ENCODE data around the gene FAM156B. TPM values are rescaled to one million over a fixed set of nuclear protein-coding genes. Genes with fewer than 3 reads are reported as not detected.
"Not testable (repeated sequence)": the region's sequence is repeated elsewhere in the genome, so short reads cannot be mapped to it uniquely, and the experiment has no call there.

FAM156B gene
- 10 to 100 TPM; 14.3 to 31.3 TPM for polyA plus RNA-seq

- H3K27me3 ChIP-seq (ENCODE audit: control insufficient read depth in 1 of 2, insufficient read depth in 2 of 2, low read length in 2 of 2); H3K36me3 ChIP-seq (ENCODE audit: control insufficient read depth in 2 of 2, insufficient read depth in 2 of 2, low read length in 1 of 2); H3K9me3 ChIP-seq (ENCODE audit: control insufficient read depth in 2 of 2, insufficient read depth in 1 of 2, low read depth in 1 of 2, low read length in 1 of 2); H3K27ac ChIP-seq (ENCODE audit: low read depth in 2 of 2, low read length in 1 of 2); H3K4me1 ChIP-seq (ENCODE audit: control insufficient read depth in 2 of 2, insufficient read depth in 2 of 2, low read length in 1 of 2); H3K4me3 ChIP-seq (ENCODE audit: low read depth in 1 of 2, low read length in 2 of 2): not testable (repeated sequence)
- no CpG with 5 or more reads among the region's 92 CpGs for WGBS, 2 donors
Observed at GRCh38 chrX:52896855-52897709, at the start of gene FAM156B. Gene FAM156B (plus strand): TSS chrX:52897330. CDS start chrX:52907226, 9,896 bp downstream.

- Histone ChIP-seq H3K4me1 (ENCODE audit: control insufficient read depth in 2 of 2, insufficient read depth in 2 of 2, low read length in 1 of 2) (no peaks in the 10 kb centered on the region), H3K36me3 (ENCODE audit: control insufficient read depth in 2 of 2, insufficient read depth in 2 of 2, low read length in 1 of 2) (no peaks in the 10 kb centered on the region), H3K4me3 (ENCODE audit: low read depth in 1 of 2, low read length in 2 of 2) (no peak overlapping the region), H3K27ac (ENCODE audit: low read depth in 2 of 2, low read length in 1 of 2) (no peak overlapping the region), H3K27me3 (ENCODE audit: control insufficient read depth in 1 of 2, insufficient read depth in 2 of 2, low read length in 2 of 2) (peaks cover 0 to 14% of the 10 kb centered on the region in 2 donors), H3K9me3 (ENCODE audit: control insufficient read depth in 2 of 2, insufficient read depth in 1 of 2, low read depth in 1 of 2, low read length in 1 of 2) (peaks cover 0 to 5% of the 10 kb centered on the region in 2 donors)
- 76 to 82% methylated on average over 9 of the region's 9 CpGs for WGBS, 2 donors
Observed at GRCh38 chrX:52852110-52852860, 44.8 kb upstream of the FAM156B start.

GRCh38 chrX:52856991-52857525 is 40.1 kb upstream of the FAM156B start:
- not testable (repeated sequence) for H3K27me3 ChIP-seq (ENCODE audit: control insufficient read depth in 1 of 2, insufficient read depth in 2 of 2, low read length in 2 of 2); H3K4me1 ChIP-seq (ENCODE audit: control insufficient read depth in 2 of 2, insufficient read depth in 2 of 2, low read length in 1 of 2); H3K36me3 ChIP-seq (ENCODE audit: control insufficient read depth in 2 of 2, insufficient read depth in 2 of 2, low read length in 1 of 2); H3K27ac ChIP-seq (ENCODE audit: low read depth in 2 of 2, low read length in 1 of 2); H3K9me3 ChIP-seq (ENCODE audit: control insufficient read depth in 2 of 2, insufficient read depth in 1 of 2, low read depth in 1 of 2, low read length in 1 of 2); H3K4me3 ChIP-seq (ENCODE audit: low read depth in 1 of 2, low read length in 2 of 2)
- 45 to 46% methylated on average over 4 of the region's 4 CpGs for WGBS, 2 donors

GRCh38 chrX:52865343-52865998 is 31.7 kb upstream of the FAM156B start:
- Histone ChIP-seq H3K4me1 (ENCODE audit: control insufficient read depth in 2 of 2, insufficient read depth in 2 of 2, low read length in 1 of 2) (no peaks in the 10 kb centered on the region), H3K27ac (ENCODE audit: low read depth in 2 of 2, low read length in 1 of 2) (no peak overlapping the region), H3K36me3 (ENCODE audit: control insufficient read depth in 2 of 2, insufficient read depth in 2 of 2, low read length in 1 of 2) (no peaks in the 10 kb centered on the region), H3K9me3 (ENCODE audit: control insufficient read depth in 2 of 2, insufficient read depth in 1 of 2, low read depth in 1 of 2, low read length in 1 of 2) (no peaks in the 10 kb centered on the region), H3K27me3 (ENCODE audit: control insufficient read depth in 1 of 2, insufficient read depth in 2 of 2, low read length in 2 of 2) (peaks cover 0 to 2% of the 10 kb centered on the region in 2 donors), H3K4me3 (ENCODE audit: low read depth in 1 of 2, low read length in 2 of 2) (no peak overlapping the region)
- 44 to 63% methylated on average over 6 of the region's 6 CpGs for WGBS, 2 donors

- H3K27me3 ChIP-seq (ENCODE audit: control insufficient read depth in 1 of 2, insufficient read depth in 2 of 2, low read length in 2 of 2): peaks cover 0 to 3% of the 10 kb centered on the region in 2 donors
- no peak within 1 kb of the TSS for H3K27ac ChIP-seq (ENCODE audit: low read depth in 2 of 2, low read length in 1 of 2)
- 88 to 92% methylated on average over 35 of the region's 35 CpGs for WGBS, 2 donors
- no peaks in the 10 kb centered on the region for H3K36me3 ChIP-seq (ENCODE audit: control insufficient read depth in 2 of 2, insufficient read depth in 2 of 2, low read length in 1 of 2)
- H3K4me3 ChIP-seq (ENCODE audit: low read depth in 1 of 2, low read length in 2 of 2): no peak within 1 kb of the TSS
- H3K4me1 ChIP-seq (ENCODE audit: control insufficient read depth in 2 of 2, insufficient read depth in 2 of 2, low read length in 1 of 2): no peaks in the 10 kb centered on the region
- no peaks in the 10 kb centered on the region for H3K9me3 ChIP-seq (ENCODE audit: control insufficient read depth in 2 of 2, insufficient read depth in 1 of 2, low read depth in 1 of 2, low read length in 1 of 2)
Observed at GRCh38 chrX:52867610-52868348, 29.4 kb upstream of the FAM156B start, which contains the start of gene XAGE3. Gene XAGE3 (minus strand): TSS chrX:52868083. CDS start chrX:52867133, 950 bp downstream.

- peaks cover 0 to 3% of the 10 kb centered on the region in 2 donors for H3K27me3 ChIP-seq (ENCODE audit: control insufficient read depth in 1 of 2, insufficient read depth in 2 of 2, low read length in 2 of 2)
- no peaks in the 10 kb centered on the region for H3K36me3 ChIP-seq (ENCODE audit: control insufficient read depth in 2 of 2, insufficient read depth in 2 of 2, low read length in 1 of 2)
- H3K4me3 ChIP-seq (ENCODE audit: low read depth in 1 of 2, low read length in 2 of 2): no peak overlapping the region
- WGBS, 2 donors: 59 to 88% methylated on average over 1 of the region's 1 CpG
- H3K9me3 ChIP-seq (ENCODE audit: control insufficient read depth in 2 of 2, insufficient read depth in 1 of 2, low read depth in 1 of 2, low read length in 1 of 2): no peaks in the 10 kb centered on the region
- no peak overlapping the region for H3K27ac ChIP-seq (ENCODE audit: low read depth in 2 of 2, low read length in 1 of 2)
- no peaks in the 10 kb centered on the region for H3K4me1 ChIP-seq (ENCODE audit: control insufficient read depth in 2 of 2, insufficient read depth in 2 of 2, low read length in 1 of 2)
Observed at GRCh38 chrX:52870046-52870445, 27.1 kb upstream of the FAM156B start.

GRCh38 chrX:52873825-52874224 is 23.3 kb upstream of the FAM156B start:
- not testable (repeated sequence) for H3K9me3 ChIP-seq (ENCODE audit: control insufficient read depth in 2 of 2, insufficient read depth in 1 of 2, low read depth in 1 of 2, low read length in 1 of 2); H3K4me3 ChIP-seq (ENCODE audit: low read depth in 1 of 2, low read length in 2 of 2); H3K4me1 ChIP-seq (ENCODE audit: control insufficient read depth in 2 of 2, insufficient read depth in 2 of 2, low read length in 1 of 2); H3K36me3 ChIP-seq (ENCODE audit: control insufficient read depth in 2 of 2, insufficient read depth in 2 of 2, low read length in 1 of 2); H3K27me3 ChIP-seq (ENCODE audit: control insufficient read depth in 1 of 2, insufficient read depth in 2 of 2, low read length in 2 of 2); H3K27ac ChIP-seq (ENCODE audit: low read depth in 2 of 2, low read length in 1 of 2)

GRCh38 chrX:52874661-52875060 is 22.5 kb upstream of the FAM156B start:
- Histone ChIP-seq H3K9me3 (ENCODE audit: control insufficient read depth in 2 of 2, insufficient read depth in 1 of 2, low read depth in 1 of 2, low read length in 1 of 2) (no peaks in the 10 kb centered on the region), H3K27ac (ENCODE audit: low read depth in 2 of 2, low read length in 1 of 2) (no peak overlapping the region), H3K4me3 (ENCODE audit: low read depth in 1 of 2, low read length in 2 of 2) (no peak overlapping the region), H3K4me1 (ENCODE audit: control insufficient read depth in 2 of 2, insufficient read depth in 2 of 2, low read length in 1 of 2) (no peaks in the 10 kb centered on the region), H3K36me3 (ENCODE audit: control insufficient read depth in 2 of 2, insufficient read depth in 2 of 2, low read length in 1 of 2) (no peaks in the 10 kb centered on the region), H3K27me3 (ENCODE audit: control insufficient read depth in 1 of 2, insufficient read depth in 2 of 2, low read length in 2 of 2) (peaks cover 0 to 3% of the 10 kb centered on the region in 2 donors)
- WGBS, 2 donors: 68 to 83% methylated on average over 5 of the region's 5 CpGs

- not testable (repeated sequence) for H3K4me1 ChIP-seq (ENCODE audit: control insufficient read depth in 2 of 2, insufficient read depth in 2 of 2, low read length in 1 of 2); H3K4me3 ChIP-seq (ENCODE audit: low read depth in 1 of 2, low read length in 2 of 2); H3K9me3 ChIP-seq (ENCODE audit: control insufficient read depth in 2 of 2, insufficient read depth in 1 of 2, low read depth in 1 of 2, low read length in 1 of 2); H3K27me3 ChIP-seq (ENCODE audit: control insufficient read depth in 1 of 2, insufficient read depth in 2 of 2, low read length in 2 of 2); H3K36me3 ChIP-seq (ENCODE audit: control insufficient read depth in 2 of 2, insufficient read depth in 2 of 2, low read length in 1 of 2); H3K27ac ChIP-seq (ENCODE audit: low read depth in 2 of 2, low read length in 1 of 2)
- WGBS, 2 donors: 84 to 90% methylated on average over 10 of the region's 10 CpGs
Observed at GRCh38 chrX:52875436-52875835, 21.7 kb upstream of the FAM156B start.
